Measurements from ENCODE around the gene METTL16.
A peak's percentile ranks its signal among the peaks of the same experiment; 100 is the strongest.

The METTL16 gene

DNA sequence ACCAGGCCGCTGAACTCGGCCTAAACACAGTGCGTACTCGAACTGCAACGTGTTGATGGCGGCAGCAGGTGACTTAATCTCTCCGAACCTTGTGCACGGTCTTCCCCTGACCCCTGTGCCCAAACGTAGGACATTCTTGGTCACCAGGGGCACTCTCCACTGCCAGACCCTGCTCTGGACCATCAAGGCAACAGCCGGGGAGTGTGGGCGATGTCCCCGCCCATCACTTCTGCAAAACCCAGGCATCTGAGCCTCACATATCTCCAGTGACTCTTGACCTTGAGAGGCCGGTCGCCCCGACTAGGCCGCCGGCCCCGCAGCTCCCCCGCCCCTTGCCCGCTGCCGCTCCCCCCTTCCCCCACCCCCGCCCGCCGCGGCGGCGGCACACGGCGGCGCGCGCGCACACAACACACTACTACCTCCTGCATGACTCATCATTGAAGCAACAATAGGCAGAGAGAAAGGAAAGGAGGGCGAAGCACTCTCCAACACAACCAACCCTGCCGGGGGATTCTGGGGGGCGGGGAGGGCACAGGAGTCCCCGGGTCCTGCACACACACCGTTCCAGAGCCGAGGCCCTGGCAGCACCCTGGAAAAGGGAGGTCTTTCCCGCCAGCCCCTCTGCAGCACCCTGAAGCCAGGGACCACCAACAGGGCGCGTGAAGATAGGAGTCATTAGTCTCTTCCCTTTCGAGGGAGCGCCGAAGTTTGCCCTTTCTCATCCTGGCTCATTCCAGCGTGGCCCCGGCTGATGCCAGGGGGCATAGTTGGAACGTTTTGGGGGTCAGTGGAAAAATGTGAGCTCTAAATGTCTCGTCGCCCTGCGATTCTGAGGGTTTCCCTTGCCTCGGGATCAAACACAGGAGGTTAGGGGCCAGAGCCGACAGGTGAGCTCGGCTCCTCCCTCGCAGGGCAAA lies 112.8 kb downstream of the METTL16 start:
- H3K9me3 ChIP-seq (ENCODE audit: insufficient read depth, low read length) = no peaks in the 10 kb centered on the region
- H4K20me1 ChIP-seq (ENCODE audit: low read depth, low read length) = peaks cover 4% of the 10 kb centered on the region; the same call in 1 of the 2 replicates
- no peaks in the 10 kb centered on the region for H3K36me3 ChIP-seq (ENCODE audit: low read length)
- no peaks in the 10 kb centered on the region for H3K27me3 ChIP-seq (ENCODE audit: low read length)
- peaks cover 4% of the 10 kb centered on the region; the same call in 1 of the 2 replicates for H3F3A ChIP-seq (ENCODE audit: insufficient read depth)
- peak overlapping the region; percentile 75 for H3K9ac ChIP-seq (ENCODE audit: low read length)
- peak overlapping the region; percentile 79 for H3K4me3 ChIP-seq (ENCODE audit: insufficient read depth, low read length, poor library complexity, severe bottlenecking)
- peak overlapping the region; percentile 87 for H3K4me2 ChIP-seq (ENCODE audit: low read depth, low read length, poor library complexity, severe bottlenecking)
- no peak overlapping the region for H2AFZ ChIP-seq (ENCODE audit: low read depth, low read length, severe bottlenecking)
- no peak overlapping the region for H3K27ac ChIP-seq (ENCODE audit: low read depth, low read length)
- H3K9me2 ChIP-seq (replicated peaks; ENCODE audit: insufficient read depth, low read length) = no peaks in the 10 kb centered on the region
- TF ChIP-seq, protein P1, sequence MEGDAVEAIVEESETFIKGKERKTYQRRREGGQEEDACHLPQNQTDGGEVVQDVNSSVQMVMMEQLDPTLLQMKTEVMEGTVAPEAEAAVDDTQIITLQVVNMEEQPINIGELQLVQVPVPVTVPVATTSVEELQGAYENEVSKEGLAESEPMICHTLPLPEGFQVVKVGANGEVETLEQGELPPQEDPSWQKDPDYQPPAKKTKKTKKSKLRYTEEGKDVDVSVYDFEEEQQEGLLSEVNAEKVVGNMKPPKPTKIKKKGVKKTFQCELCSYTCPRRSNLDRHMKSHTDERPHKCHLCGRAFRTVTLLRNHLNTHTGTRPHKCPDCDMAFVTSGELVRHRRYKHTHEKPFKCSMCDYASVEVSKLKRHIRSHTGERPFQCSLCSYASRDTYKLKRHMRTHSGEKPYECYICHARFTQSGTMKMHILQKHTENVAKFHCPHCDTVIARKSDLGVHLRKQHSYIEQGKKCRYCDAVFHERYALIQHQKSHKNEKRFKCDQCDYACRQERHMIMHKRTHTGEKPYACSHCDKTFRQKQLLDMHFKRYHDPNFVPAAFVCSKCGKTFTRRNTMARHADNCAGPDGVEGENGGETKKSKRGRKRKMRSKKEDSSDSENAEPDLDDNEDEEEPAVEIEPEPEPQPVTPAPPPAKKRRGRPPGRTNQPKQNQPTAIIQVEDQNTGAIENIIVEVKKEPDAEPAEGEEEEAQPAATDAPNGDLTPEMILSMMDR (IDR thresholded peaks at IDR 0.05; ENCODE audit: insufficient read depth, low read length, poor library complexity, severe bottlenecking) = no peak
- no peak for TF ChIP-seq EZH2phosphoT487 (conservative IDR thresholded peaks at IDR 0.05; ENCODE audit: low read length)
- H3K79me2 ChIP-seq (ENCODE audit: insufficient read depth, low read length) = no peaks in the 10 kb centered on the region

DNA sequence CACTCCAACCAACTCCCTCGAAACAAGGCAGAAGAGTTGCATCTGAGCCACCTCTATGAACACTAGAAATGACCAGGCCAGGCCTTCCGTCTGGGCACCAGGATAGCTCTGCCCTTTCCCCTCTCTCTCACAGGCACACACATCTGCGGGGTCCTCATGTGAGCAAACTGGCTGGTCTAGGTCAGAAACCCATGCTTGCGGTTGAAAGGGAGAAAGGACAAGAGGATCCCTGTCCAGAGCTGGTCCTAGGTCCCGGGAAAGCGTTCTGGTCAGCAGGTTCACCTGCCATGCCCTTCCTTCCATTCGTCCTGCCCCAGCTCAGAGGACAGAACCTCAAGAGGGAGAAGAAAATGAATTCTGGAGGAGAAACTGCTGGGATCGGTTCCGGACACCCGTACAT lies 113.5 kb downstream of the METTL16 start:
- H3K9ac ChIP-seq (ENCODE audit: low read length) = no peak overlapping the region
- no peak for TF ChIP-seq EZH2phosphoT487 (conservative IDR thresholded peaks at IDR 0.05; ENCODE audit: low read length)
- TF ChIP-seq, protein P1 (IDR thresholded peaks at IDR 0.05; ENCODE audit: insufficient read depth, low read length, poor library complexity, severe bottlenecking) = no peak
- H3F3A ChIP-seq (ENCODE audit: insufficient read depth) = peaks cover 4% of the 10 kb centered on the region; the same call in 1 of the 2 replicates
- H3K79me2 ChIP-seq (ENCODE audit: insufficient read depth, low read length) = no peaks in the 10 kb centered on the region
- H3K4me3 ChIP-seq (ENCODE audit: insufficient read depth, low read length, poor library complexity, severe bottlenecking) = no peak overlapping the region
- peaks cover 4% of the 10 kb centered on the region; the same call in 1 of the 2 replicates for H4K20me1 ChIP-seq (ENCODE audit: low read depth, low read length)
- no peak overlapping the region for H3K27ac ChIP-seq (ENCODE audit: low read depth, low read length)
- H3K4me2 ChIP-seq (ENCODE audit: low read depth, low read length, poor library complexity, severe bottlenecking) = no peak overlapping the region
- no peaks in the 10 kb centered on the region for H3K27me3 ChIP-seq (ENCODE audit: low read length)
- H3K9me3 ChIP-seq (ENCODE audit: insufficient read depth, low read length) = no peaks in the 10 kb centered on the region
- no peaks in the 10 kb centered on the region for H3K9me2 ChIP-seq (replicated peaks; ENCODE audit: insufficient read depth, low read length)
- no peaks in the 10 kb centered on the region for H3K36me3 ChIP-seq (ENCODE audit: low read length)
- no peak overlapping the region for H2AFZ ChIP-seq (ENCODE audit: low read depth, low read length, severe bottlenecking)

DNA sequence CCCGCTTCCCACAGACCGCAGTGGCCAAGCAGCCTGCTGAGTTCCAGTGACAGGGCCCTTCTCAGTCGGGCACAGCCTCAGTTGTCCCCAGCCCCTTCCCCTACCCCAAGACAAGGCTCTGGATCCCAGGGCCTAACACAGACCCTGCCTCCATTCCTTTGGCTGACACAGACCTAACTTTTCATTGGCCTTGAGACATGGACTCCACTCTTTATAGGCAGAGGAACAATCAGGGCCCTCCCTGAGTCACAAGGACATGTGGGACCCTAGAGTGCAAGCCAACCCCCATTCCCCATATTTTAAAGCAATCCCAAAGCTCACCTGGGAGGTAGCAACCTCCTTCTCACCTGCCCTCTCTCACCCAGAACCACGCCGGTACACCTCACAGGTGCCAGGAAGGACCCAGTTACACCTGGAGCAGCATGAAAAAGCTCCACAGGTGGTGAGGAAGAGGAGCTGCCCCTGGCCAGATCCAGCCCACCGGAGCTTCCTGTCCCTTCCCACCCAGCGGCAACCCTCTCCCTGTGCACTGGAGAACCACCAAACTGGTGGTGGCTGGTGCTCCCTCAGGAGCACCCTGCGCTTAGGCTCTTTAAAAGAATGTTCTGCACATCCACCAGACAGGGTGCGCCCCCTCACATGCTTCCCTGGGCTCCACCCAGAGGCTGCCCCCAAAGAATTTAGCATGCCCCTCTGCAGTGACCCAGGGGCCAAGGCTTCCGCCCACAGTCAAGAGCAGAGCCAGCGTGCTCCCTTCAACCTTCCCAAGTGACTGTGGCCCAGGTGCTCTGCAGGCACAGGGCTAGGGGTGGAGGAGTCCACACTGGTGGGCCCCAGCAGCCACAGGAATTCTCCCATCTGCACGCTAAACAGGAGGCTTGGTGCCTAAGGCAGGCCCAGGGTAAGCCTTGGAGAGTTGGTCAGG lies 114.2 kb downstream of the METTL16 start:
- H3K9me2 ChIP-seq (replicated peaks; ENCODE audit: insufficient read depth, low read length) = no peaks in the 10 kb centered on the region
- no peaks in the 10 kb centered on the region for H3K9me3 ChIP-seq (ENCODE audit: insufficient read depth, low read length)
- H3K9ac ChIP-seq (ENCODE audit: low read length) = no peak overlapping the region
- H3K27me3 ChIP-seq (ENCODE audit: low read length) = no peaks in the 10 kb centered on the region
- no peak overlapping the region for H3K4me3 ChIP-seq (ENCODE audit: insufficient read depth, low read length, poor library complexity, severe bottlenecking)
- no peak overlapping the region for H3K4me2 ChIP-seq (ENCODE audit: low read depth, low read length, poor library complexity, severe bottlenecking)
- no peak for TF ChIP-seq EZH2phosphoT487 (conservative IDR thresholded peaks at IDR 0.05; ENCODE audit: low read length)
- no peak overlapping the region for H3K27ac ChIP-seq (ENCODE audit: low read depth, low read length)
- peaks cover 4% of the 10 kb centered on the region; the same call in 1 of the 2 replicates for H4K20me1 ChIP-seq (ENCODE audit: low read depth, low read length)
- H2AFZ ChIP-seq (ENCODE audit: low read depth, low read length, severe bottlenecking) = no peak overlapping the region
- H3K79me2 ChIP-seq (ENCODE audit: insufficient read depth, low read length) = no peaks in the 10 kb centered on the region
- H3F3A ChIP-seq (ENCODE audit: insufficient read depth) = peaks cover under 1% of the 10 kb centered on the region; the same call in 1 of the 2 replicates
- H3K36me3 ChIP-seq (ENCODE audit: low read length) = no peaks in the 10 kb centered on the region
